ENCODE measurements around the gene CDH11. TPM values are rescaled to one million over a fixed set of nuclear protein-coding genes. Genes with fewer than 3 reads are reported as not detected.

CDH11 gene
- total RNA-seq, 1 experiment from 2014 or later: 5.4 TPM

DNA sequence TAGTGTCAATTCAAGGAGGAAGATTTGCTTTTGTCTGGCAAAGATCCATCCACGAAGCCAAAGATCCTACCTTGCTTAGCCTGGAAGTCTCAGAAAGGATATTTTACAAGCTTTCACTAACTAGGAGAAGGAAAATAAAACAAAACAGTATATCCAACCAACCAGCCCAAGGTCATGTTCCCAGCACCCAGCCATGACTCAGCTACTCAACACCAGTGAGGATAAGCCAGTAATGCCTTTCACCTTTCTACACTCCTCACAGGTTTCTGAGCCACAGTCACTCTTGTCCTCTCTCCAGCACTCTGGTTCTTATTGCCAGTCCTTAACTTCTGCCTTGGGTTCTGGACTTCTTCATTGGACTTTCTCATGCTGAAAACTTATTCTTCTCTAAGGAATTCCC lies 116.2 kb downstream of the CDH11 start:
- no peak overlapping the region for H2BK120ac ChIP-seq (ENCODE audit: low read depth, low read length, poor library complexity, severe bottlenecking)
- peaks cover 2% of the 10 kb centered on the region; the same call in 1 of the 2 replicates for H3K4me1 ChIP-seq (ENCODE audit: insufficient read depth, low read length)
- H3K9ac ChIP-seq (ENCODE audit: extremely low read depth, insufficient read length, low read length): no peak overlapping the region
- no peak overlapping the region for H3K56ac ChIP-seq (ENCODE audit: insufficient read length, low read depth, low read length)
- Mint-ChIP-seq H3K27ac (no peak overlapping the region), H3K27me3 (ENCODE audit: low read depth) (no peaks in the 10 kb centered on the region), H3K4me1 (peaks cover 8 to 12% of the 10 kb centered on the region in 2 experiments; a peak in 3 of 4 replicates), H3K36me3 (ENCODE audit: insufficient read depth in 1 of 3, low read depth in 3 of 3) (peaks cover 0 to 14% (median 13%) of the 10 kb centered on the region in 3 experiments; a peak in 4 of 7 replicates), H3K9me3 (no peaks in the 10 kb centered on the region; a peak in 2 of 5 replicates), H3K4me3 (no peak overlapping the region)
- no peak overlapping the region for H2AFZ ChIP-seq (ENCODE audit: low read length)
- H3K23ac ChIP-seq (ENCODE audit: insufficient read length, low read depth, low read length): no peak overlapping the region
- H3K18ac ChIP-seq (ENCODE audit: insufficient read length, low read depth, low read length): no peak overlapping the region
- no peak overlapping the region for H3K4me2 ChIP-seq (ENCODE audit: insufficient read depth, insufficient read length, low read length)
- no peak overlapping the region for H2BK20ac ChIP-seq (ENCODE audit: low read depth, low read length, poor library complexity, severe bottlenecking)
- H2BK5ac ChIP-seq (ENCODE audit: insufficient read length, low read length): no peak overlapping the region
- H4K91ac ChIP-seq (ENCODE audit: insufficient read length, low read depth, low read length): no peak overlapping the region
- WGBS (ENCODE audit: extremely low coverage, insufficient read length, low lambda C conversion rate): no CpG with 5 or more reads among the region's 1 CpG
- H2AK5ac ChIP-seq (ENCODE audit: insufficient read length, low read length): no peak overlapping the region
- no peaks in the 10 kb centered on the region for H3K23me2 ChIP-seq (ENCODE audit: insufficient read length, low read depth, low read length, poor library complexity, severe bottlenecking)
- H3K4ac ChIP-seq (ENCODE audit: low read depth, low read length): no peak overlapping the region
- no peak overlapping the region for H4K8ac ChIP-seq (replicated peaks; ENCODE audit: insufficient read length, low read depth, low read length)
- H3K27me3 ChIP-seq (ENCODE audit: insufficient read depth, low read length): no peaks in the 10 kb centered on the region
- H4K20me1 ChIP-seq (ENCODE audit: control insufficient read depth, insufficient read depth, insufficient read length): no peaks in the 10 kb centered on the region
- no peak overlapping the region for H2BK15ac ChIP-seq (ENCODE audit: low read depth, low read length)
- H3T11ph ChIP-seq (ENCODE audit: low read length): no peak overlapping the region
- no peak for DNase-seq
- H3K9me3 ChIP-seq (ENCODE audit: control insufficient read depth, low read depth, low read length): no peaks in the 10 kb centered on the region
- H2BK12ac ChIP-seq (ENCODE audit: insufficient read length, low read depth, low read length): no peak overlapping the region
- H4K5ac ChIP-seq (ENCODE audit: insufficient read length, low read depth, low read length): no peak overlapping the region
- TF ChIP-seq, protein P1, sequence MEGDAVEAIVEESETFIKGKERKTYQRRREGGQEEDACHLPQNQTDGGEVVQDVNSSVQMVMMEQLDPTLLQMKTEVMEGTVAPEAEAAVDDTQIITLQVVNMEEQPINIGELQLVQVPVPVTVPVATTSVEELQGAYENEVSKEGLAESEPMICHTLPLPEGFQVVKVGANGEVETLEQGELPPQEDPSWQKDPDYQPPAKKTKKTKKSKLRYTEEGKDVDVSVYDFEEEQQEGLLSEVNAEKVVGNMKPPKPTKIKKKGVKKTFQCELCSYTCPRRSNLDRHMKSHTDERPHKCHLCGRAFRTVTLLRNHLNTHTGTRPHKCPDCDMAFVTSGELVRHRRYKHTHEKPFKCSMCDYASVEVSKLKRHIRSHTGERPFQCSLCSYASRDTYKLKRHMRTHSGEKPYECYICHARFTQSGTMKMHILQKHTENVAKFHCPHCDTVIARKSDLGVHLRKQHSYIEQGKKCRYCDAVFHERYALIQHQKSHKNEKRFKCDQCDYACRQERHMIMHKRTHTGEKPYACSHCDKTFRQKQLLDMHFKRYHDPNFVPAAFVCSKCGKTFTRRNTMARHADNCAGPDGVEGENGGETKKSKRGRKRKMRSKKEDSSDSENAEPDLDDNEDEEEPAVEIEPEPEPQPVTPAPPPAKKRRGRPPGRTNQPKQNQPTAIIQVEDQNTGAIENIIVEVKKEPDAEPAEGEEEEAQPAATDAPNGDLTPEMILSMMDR (conservative IDR thresholded peaks at IDR 0.05): no peak
- no peak overlapping the region for H3K14ac ChIP-seq (ENCODE audit: insufficient read depth, low read length)
- no peaks in the 10 kb centered on the region for H3K79me2 ChIP-seq (ENCODE audit: insufficient read depth, low read length)
- no peaks in the 10 kb centered on the region for H3K79me1 ChIP-seq (ENCODE audit: insufficient read depth, low read depth, low read length, poor library complexity, severe bottlenecking)
- H3K27ac ChIP-seq (ENCODE audit: insufficient read length, low read depth, low read length): no peak overlapping the region
